GM18868 (cell line): ENCODE data around the gene ANKDD1B.

ENCODE experiments used
- ATAC-seq: cut with Tn5 transposase; IDR thresholded peaks from one replicate; pipeline ENCODE4 v1.9.1; 2021; ENCODE audit warnings: mild to moderate bottlenecking, moderate library complexity; ENCODE audit not compliant: unreplicated experiment

ANKDD1B gene

DNA sequence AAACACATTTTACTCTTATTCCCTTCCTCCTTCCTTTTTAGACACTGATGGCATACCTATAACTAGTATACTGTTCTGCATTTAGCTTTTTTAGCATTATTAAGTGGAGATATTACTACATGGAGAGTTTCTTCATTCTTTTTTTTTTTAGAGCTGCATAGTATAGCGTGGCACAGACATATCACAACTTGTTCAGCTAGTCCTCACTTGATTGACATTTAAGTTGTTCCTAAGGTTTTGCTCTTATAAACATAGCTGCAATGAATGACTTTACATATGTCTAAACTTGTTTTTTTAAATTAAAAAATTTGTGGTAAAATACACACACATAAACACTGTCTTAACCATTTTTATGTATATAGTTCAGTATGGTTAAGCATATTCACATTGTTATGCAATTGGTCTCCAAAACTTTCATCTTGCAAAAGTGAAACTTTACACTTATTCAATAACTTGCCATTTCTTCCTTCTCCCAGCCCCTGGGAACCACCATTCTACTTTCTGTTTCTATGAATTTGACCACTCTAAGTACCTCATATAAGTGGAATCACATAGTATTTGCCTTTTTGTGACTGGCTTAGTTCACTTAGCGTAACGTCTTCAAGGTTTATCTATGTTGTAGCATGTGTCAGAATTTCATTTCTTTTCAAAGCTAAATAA lies 48.7 kb downstream of the ANKDD1B start:
- ATAC-seq: no peak

DNA sequence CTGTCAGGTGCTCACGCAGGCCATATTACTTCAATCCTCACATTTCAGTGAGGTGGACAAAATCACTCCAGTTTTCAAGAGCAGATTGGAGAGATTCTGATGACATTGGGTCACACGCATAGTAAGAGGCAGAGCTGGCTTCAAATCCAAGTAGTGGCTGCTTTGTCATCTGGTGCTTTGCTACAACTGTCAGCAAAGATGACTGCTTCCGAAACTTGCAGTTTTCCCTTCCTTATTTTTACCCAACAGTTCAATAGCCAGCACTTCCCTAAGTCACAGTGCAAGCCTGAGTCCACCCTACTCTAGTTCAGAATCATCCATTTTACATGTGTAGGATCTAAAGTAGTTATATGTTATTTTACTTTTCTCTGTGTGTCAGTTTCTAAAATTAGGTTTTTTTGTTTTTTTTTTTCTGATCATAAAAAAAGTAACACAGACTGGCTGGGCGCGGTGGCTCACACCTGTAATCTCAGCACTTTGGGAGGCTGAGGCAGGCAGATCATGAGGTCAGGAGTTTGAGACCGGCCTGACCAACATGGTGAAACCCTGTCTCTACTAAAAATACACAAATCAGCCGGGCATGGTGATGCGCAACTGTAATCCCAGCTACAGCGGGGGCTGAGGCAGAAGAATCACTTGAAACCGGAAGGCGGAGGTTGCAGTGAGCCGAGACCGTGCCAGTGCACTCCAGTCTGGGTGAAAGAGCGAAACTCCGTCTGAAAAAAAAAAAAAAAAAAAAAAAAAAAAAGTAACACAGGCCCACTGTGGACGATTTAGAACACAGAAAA lies 49.6 kb downstream of the ANKDD1B start:
- no peak for ATAC-seq

DNA sequence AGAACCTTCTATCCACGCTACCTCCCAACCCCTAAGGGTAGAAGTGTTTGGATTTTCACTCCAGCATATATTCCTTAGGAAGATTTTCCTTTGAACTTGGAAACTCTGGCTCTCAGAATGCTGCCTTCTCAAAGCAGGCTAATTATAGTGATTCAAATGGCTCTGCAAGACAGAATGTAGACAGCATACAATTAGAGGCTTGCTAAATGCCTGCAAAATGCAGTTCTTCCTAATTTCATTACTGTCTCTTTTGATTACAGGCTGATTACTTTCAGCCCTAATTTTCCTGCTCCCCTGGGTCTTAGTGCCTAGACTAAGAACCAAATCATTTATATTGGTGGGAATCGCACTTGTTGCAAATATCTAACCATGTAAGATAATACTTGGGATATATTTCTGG lies 50.8 kb downstream of the ANKDD1B start:
- no peak for ATAC-seq

DNA sequence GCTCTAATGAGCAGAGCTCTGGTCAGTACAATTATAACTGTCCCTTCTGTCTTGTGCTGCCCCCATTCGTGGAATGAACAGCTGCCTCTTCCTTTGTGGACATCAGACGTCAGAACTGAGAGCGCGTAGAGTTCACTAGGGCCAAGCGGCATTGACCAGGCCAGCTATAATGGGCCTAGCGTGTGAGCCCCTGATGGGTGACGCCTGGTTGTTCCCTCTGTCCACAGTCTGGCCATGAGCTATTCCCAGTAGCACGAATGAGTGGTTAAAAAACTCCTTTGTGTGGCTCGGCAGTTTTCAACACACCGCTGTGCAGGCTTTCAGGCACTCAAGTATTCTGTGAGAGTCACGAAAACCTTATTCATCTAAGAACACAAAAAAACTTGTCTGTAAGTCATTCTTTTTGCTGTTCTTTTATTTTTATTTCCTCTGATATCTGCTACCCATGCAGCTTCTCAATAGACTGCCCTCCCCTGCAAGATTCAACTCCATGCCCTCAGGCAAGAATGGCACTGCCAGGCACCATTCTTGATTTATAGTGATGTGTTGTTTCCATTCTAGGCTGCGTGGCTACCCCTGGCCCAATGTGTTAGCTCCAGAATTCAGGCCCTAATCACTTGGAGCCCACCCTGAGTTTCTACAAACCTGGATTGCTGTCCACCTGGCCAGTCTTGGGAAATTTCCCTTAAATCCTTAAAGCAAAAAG lies 52.5 kb downstream of the ANKDD1B start:
- ATAC-seq: no peak

DNA sequence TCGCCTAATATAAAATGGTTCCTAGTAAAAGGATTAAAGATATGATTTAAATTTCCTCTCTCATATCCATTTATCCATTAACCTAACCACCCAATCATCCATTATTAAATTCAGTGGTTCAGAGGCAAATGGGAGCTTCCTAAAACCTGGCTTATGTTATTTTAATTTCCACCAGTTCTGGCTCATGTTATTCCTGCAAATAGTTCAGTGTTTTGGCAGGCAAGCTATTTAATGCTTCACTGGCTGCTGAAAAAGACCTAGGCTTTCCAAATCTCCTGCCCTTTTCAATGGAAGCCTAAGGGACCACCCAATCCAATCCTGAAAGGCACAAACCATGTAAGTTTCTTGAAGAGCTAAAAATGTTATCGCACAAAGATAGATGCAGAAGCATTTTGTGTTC lies 53.7 kb downstream of the ANKDD1B start:
- ATAC-seq: no peak

DNA sequence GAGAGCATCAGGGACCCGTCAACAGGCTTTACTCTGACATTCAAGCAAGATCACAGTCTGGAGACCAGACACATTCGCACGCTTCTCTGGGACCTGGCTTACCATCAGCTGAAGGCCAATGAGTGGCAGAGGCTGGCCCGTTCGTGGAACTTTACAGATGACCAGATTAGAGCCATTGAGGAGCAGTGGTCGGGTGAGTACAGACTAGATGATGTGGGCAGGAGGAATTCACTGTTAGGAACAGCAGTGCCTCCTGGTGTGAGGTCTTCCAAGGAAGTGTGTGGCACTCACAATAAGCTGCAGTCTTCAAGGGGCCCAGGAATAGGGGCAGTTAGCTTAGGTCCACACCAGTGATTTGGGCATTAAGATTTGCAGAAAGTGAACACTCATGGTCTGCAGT lies 55.5 kb downstream of the ANKDD1B start:
- no peak for ATAC-seq

DNA sequence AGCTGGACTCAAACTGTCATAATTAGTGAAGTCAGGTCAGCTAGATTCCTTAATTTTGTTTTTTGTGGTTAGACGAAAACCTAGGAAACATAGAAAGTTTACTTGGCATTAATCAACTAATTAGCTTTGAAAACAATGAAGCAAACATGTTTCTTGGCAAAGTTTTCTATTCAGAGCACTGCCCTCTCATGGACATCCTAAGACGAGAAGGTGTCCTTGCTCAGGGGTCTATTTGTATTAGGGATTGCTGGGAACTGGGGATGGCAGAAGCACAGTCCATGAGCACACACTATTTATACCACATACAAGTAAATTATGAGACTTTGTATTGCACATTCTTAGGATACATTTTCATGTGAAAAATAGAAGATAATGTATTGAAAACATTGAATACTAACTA lies 56.3 kb downstream of the ANKDD1B start:
- no peak for ATAC-seq

DNA sequence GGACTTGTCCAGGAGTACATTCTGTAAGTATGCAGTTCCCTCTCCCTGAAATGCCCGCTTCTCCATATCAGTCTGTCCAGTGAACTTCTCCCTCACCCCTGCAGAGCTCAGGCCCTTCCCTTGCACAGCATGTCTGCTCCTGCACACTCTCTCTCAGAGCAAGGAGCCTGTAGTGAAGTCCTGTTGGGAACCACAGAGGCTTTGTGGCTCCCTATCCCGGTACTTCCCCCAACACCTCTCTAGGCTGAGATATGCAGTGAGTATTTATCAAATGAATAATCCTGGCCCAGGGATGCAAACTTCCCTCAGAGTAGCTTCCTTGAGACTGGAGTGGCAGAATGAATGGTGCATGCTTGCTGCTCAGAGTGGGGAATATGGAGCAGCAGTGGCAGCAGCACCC lies 57.2 kb downstream of the ANKDD1B start:
- ATAC-seq: no peak

DNA sequence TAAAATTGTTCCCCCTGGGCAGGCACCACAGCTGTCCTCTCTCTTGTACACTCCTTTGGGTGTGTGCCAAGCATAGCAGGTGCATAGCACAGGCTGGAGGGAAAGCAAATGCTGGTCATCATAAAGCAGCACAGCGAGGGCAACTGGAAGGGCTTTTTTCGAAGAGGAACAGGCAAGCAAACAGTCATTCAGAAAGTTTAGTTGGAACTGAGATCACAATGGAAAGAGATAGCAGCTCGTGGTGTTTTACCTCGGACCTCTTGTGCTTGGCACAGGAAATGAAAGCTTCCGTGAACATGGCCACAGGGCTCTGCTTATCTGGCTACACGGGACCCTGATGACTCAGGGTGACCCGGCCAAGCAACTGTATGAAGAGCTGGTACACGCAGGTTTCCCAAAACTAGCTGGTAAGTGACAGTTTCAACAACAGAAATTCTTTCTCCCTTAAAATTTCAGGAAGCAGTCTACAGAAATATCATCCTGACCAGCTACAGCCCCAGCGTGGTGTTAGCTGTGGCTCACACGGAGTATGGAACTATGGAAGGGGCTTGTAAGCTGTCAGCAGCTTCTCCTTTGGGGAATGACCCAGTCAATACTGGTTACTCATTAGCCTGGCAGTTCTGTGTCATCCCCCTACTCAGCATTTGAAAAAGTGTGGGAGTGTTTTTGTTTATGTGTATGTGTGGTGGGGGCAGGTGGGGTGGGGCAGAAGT lies 57.9 kb downstream of the ANKDD1B start:
- peak; percentile 93 for ATAC-seq

DNA sequence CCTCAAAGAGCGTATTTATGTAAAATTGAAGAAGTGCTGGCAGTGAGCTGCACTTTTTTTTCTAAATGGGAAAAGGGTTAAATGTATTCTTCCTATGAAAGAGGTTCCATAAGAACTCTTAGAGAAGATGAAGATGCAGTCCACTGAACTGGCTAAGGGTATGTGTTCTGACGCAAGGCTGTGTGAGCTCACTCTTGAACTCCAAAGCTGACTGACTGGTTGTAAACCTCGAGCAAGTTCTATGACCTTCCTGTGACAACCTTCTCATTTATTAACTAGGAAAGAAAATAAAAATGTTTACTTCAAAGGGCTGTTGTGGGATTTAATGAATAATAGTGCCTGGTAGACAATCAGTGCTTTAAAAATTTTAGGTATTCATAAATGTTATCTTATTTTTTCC lies 59.3 kb downstream of the ANKDD1B start:
- ATAC-seq: no peak

DNA sequence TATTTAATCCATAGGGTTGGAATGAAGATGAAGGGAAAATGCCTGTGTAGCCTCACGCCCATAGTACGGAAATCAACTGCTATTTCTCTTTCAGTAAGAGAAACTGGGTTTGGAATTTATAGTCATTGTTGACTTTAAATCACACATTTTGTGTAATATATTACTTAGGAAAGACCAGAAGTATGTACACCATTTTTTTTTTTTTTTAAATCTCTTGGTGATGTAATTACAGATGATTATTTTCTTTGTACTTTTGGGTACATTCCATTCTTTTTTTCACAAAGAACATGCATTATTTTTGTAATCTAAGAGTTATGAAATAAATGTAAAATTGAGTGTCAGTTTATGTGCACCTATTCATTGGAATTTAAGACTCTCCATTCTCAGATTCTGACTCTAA lies 60.3 kb downstream of the ANKDD1B start:
- no peak for ATAC-seq

DNA sequence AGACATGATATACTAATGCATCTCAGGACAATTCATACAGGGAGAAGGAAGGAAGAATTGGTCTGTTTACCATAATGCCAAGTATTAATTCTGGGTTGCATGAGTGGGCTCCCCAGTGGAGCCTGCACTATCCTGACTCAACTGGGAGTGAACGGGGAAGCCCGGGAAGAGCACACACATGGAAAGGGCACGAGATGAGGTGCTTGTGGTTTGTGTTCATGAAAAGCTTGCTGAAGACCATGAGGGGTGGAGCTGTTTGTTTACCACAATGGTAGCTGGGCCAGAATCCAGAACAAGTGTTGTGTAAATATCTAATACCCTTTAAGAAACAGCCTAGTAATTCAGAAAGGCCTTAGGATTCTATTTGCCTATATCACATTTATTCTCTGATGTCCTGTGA lies 61.4 kb downstream of the ANKDD1B start:
- ATAC-seq: no peak

DNA sequence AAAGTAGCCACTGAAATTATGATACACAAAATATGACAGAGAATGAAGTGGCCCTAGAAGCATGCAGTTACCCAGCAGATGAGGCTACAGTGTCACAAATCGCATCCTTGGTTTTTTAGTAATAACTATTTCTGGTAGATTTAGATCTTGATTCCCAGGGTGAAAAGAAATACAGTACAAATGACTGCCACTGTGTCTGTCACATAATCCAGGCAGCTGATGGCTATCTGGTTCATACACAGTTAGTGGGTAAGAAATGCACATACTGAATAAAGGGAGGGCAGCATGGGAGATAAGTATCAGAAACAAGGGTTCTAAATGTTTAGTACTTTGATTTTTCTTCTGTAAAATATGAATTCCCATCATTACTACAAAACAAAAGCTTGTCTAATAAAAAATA lies 64.5 kb downstream of the ANKDD1B start:
- ATAC-seq: no peak

DNA sequence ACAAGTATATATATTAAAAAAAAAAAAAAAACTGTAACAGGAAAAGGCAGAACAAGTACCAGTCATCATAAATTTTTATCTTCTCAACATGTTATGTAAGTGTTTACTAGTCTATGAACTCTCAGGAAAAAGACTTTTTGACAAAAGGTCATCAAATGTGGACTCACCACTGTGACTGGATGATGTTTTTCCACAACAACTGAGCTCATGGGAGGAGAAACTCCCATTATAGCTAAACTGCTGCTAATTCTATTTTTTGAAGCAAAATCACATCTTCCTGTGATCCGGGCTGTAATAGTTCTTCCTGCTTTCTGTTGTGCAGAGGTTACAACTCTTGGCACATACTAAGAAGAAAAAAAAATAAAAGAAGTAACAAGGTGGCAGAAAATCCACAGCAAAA lies 66.4 kb downstream of the ANKDD1B start:
- ATAC-seq: no peak

DNA sequence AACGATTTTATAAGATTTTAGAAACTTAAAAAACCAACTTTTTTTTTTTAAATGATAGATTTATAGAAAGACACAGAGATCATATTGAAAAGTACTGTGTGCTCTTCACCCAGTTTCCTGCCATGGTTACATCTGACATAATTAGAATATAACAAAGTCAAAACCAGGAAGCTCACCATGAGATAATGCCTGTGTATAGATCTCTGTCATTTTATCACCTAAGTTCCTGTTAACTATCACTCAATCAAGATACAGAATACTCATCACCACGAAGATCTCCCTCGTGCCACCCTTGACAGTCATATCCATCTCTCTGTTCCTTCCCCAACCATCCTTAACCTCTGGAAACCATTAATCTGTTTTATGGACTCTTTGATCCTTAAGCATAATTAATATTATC lies 66.9 kb downstream of the ANKDD1B start:
- no peak for ATAC-seq

DNA sequence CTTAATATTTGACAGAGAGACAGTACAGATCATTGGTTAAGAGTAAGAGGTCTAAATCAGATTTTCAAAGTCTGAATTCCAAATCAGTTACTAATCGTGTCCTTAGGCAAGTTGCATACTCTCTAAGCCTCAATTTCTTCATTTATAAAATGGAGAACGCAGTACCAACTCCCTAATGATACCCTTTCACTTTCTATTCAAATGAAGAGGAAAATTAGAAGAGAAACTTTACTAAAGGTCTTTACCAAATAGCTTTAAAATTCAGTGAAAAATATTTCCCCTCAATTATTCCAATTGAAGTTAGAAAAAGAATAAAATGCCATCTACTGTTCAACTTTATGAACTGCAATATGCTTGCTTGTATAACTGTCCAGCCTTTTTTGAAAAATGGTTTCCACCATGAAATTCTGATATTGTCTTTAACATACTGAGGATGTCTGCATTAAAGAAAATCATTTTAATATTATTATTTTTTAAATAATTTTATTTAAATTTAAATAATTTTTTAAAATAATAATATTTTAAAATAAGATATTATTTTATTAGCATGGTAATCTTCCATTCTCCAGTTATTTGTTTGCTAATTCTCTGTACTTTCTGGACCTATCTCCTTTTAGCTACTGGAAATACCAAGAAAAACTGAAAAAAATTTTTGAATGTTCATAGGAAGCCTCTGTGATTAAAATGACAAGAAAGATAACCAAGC lies 70.0 kb downstream of the ANKDD1B start:
- no peak for ATAC-seq

DNA sequence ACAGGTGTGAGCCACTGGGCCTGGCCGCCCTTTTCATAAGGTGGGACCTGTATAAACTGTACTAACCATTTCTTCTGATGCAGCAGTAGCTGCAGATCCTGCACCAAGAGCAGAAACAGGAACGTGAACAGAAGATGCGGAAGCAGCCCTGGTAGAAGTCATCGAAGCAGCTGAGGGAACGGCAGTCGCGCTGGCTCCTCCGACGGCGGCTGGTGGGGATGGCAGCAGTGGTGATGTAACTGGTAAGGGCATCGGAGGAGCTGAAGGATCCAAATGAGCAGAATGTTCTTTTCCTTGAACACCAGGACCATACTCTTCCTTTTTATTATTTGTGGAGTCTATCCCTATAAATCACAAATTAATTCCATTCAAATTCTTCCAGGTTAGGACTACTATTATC lies 73.9 kb downstream of the ANKDD1B start:
- no peak for ATAC-seq

DNA sequence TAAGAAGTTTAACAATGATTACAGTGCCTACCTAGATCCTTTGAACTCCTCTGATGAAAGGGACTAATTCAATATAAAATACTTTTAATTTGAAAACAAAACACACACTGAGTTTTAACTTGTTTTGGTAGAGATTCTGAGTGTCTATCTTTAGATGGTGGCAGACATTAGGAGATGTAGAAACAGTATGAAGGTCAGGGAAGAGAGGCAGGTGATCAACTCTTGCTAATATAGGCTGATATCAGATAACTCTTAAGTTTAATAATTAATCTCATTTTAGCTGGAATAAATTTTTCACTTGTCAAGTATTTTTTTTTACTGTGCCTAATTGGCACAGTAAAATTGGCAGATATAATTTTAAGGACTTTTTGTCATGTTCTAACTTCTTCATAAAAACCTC lies 75.2 kb downstream of the ANKDD1B start:
- ATAC-seq: no peak

DNA sequence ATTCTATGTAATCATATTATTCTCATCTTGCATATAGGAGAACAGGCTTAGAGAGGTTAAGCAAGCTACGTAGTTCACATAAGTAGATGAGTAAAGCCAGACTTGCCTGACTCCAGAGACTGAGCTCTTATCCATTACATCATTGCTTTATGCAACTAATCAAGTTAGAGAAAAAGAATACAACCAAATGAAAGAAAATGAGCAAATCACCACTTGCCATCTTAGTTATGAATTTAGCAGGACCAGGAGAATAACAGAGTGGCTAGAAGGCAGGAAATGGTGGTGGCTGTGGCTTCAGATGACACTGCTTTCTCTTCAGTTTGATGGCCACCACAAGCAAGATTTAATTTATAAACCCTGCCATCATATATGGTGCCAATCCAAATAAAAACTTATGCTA lies 79.4 kb downstream of the ANKDD1B start:
- ATAC-seq: no peak

DNA sequence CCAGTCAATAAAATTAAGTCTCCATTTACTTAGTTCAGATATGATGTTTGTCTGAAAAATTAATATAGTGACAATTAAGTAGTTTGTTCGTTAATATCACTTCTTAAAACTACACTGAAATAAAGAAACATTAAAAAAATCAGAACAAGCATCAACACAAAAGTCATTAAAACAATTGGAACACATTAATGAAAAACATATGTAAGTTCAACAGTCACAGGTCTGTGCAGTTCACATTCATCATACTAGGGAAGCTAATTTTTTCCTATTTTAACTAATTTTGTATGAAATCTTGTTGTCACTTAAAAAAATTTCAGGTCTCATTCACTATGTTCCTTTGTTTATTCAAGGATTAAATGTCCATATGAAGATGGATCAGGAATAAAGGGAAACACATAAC lies 83.5 kb downstream of the ANKDD1B start:
- no peak for ATAC-seq
